Endothelial cell of umbilical vein (primary cell): ENCODE results near the gene ENAH. TPM values are rescaled to one million over a fixed set of nuclear protein-coding genes. Genes with fewer than 3 reads are reported as not detected.

Source experiments
- BruUV-seq: library from RNA; stranded (reverse); fragments of 400-500 nt; replicated peaks from 2 replicates; lab custom pipeline; 2021; lab: Mats Ljungman, UMichigan
- CTCF ChIA-PET: fragments of 300-600, 350-600 bp; sonication (Branson Sonifier 250); formaldehyde crosslinking; loops from one replicate; lab custom pipeline; 2021; ENCODE audit warnings: antibody characterized with exemption, inconsistent platforms; lab: Charles Lee
- POLR2A ChIA-PET: fragments of 300-600, 350-600 bp; sonication (Branson Sonifier 250); formaldehyde crosslinking; loops from one replicate; lab custom pipeline; 2021; ENCODE audit warnings: antibody characterized with exemption, inconsistent platforms; lab: Charles Lee
- DNase-seq: peaks from one replicate; pipeline ENCODE4 v3.0.0-alpha.2; 2011; ENCODE audit warnings: low read depth, low spot score
- FAIRE-seq: peaks from 2 replicates; lab custom pipeline; 2011; peaks lifted over from hg19 to GRCh38; lab: Jason Lieb, UNC
- H2AFZ ChIP-seq: 2 replicates; pipeline ENCODE4 v1.6.0; 2012; ENCODE audit warnings: low read depth, low read length, control low read depth, inconsistent platforms
- H3K27ac ChIP-seq: 2 replicates; pipeline ENCODE4 v1.5.1; 2011; ENCODE audit warnings: low read depth, mild to moderate bottlenecking, control low read depth, low read length, moderate library complexity; ENCODE audit not compliant: insufficient read depth
- H3K27me3 ChIP-seq, 2 experiments: 2 replicates each; pipeline versions ENCODE4 v1.6.0 to v1.6.1; 2011; ENCODE audit warnings: low read length in 2 of 2, mixed read lengths in 1 of 2; ENCODE audit not compliant: control insufficient read depth in 2 of 2, insufficient read depth in 2 of 2
- H3K36me3 ChIP-seq, 2 experiments: 2 replicates in 1 of 2; 3 replicates in 1 of 2; pipeline ENCODE4 v1.5.1; 2011; ENCODE audit warnings: low read length in 2 of 2, mild to moderate bottlenecking in 1 of 2, moderate library complexity in 1 of 2; ENCODE audit not compliant: control insufficient read depth in 2 of 2, insufficient read depth in 2 of 2; ENCODE audit errors: extremely low read depth in 1 of 2
- H3K4me1 ChIP-seq: 3 replicates; pipeline ENCODE4 v1.5.1; 2011; ENCODE audit warnings: mild to moderate bottlenecking, low read length; ENCODE audit not compliant: control insufficient read depth, insufficient read depth; ENCODE audit errors: extremely low read depth
- H3K4me2 ChIP-seq: 2 replicates; pipeline ENCODE4 v1.6.1; 2011; ENCODE audit warnings: low read length, control low read depth, mixed read lengths; ENCODE audit not compliant: insufficient read depth
- H3K4me3 ChIP-seq, 3 experiments: fragments of 200-600 bp in 1 of 3; sonication (generic), shearing (Covaris generic) in 1 of 3; replicated peaks in 1 of 3; 2 replicates each; pipeline ENCODE4 v1.5.1; 2011 to 2016; ENCODE audit warnings: control low read depth in 3 of 3, low read length in 3 of 3, mild to moderate bottlenecking in 2 of 3, inconsistent platforms in 1 of 3, low read depth in 1 of 3, moderate library complexity in 1 of 3; ENCODE audit not compliant: insufficient read depth in 1 of 3
- H3K79me2 ChIP-seq: 2 replicates; pipeline ENCODE4 v1.6.0; 2012; ENCODE audit warnings: low read length, inconsistent platforms; ENCODE audit not compliant: control insufficient read depth, insufficient read depth
- H3K9ac ChIP-seq: replicated peaks from 2 replicates; pipeline ENCODE3; 2011; ENCODE audit warnings: low read length, control low read depth; ENCODE audit not compliant: insufficient read depth; ENCODE audit errors: extremely low read depth
- H3K9me1 ChIP-seq: replicated peaks from 3 replicates; pipeline ENCODE4 v1.6.0; 2011; ENCODE audit warnings: mild to moderate bottlenecking, low read length; ENCODE audit not compliant: control insufficient read depth, insufficient read depth; ENCODE audit errors: extremely low read depth
- H3K9me3 ChIP-seq: replicated peaks from 2 replicates; pipeline ENCODE4 v1.5.1; 2012; ENCODE audit warnings: low read length, inconsistent platforms; ENCODE audit not compliant: control insufficient read depth, insufficient read depth
- H4K20me1 ChIP-seq: replicated peaks from 2 replicates; pipeline ENCODE3; 2011; ENCODE audit warnings: mild to moderate bottlenecking, low read length; ENCODE audit not compliant: control insufficient read depth, insufficient read depth; ENCODE audit errors: extremely low read depth
- EZH2 ChIP-seq: IDR thresholded peaks from 2 replicates; pipeline ENCODE4 v1.6.1; 2012; ENCODE audit warnings: borderline replicate concordance, low read depth, mild to moderate bottlenecking, moderate library complexity, low read length, inconsistent platforms; ENCODE audit not compliant: severe bottlenecking
- FOS ChIP-seq: IDR thresholded peaks from 2 replicates; pipeline ENCODE4 v1.6.1; 2011; ENCODE audit warnings: mild to moderate bottlenecking, low read length, moderate library complexity, borderline replicate concordance; ENCODE audit not compliant: insufficient read depth
- GATA2 ChIP-seq: IDR thresholded peaks from 2 replicates; pipeline ENCODE4 v1.7.0; 2011; ENCODE audit warnings: low read depth, mild to moderate bottlenecking, moderate library complexity, mixed read lengths, low read length; ENCODE audit not compliant: insufficient read length, insufficient read depth
- MYC ChIP-seq: IDR thresholded peaks from one replicate; pipeline ENCODE4 v1.6.1; 2011; ENCODE audit warnings: mild to moderate bottlenecking, low read depth, low read length
- POLR2A ChIP-seq: IDR thresholded peaks from 2 replicates; pipeline ENCODE4 v1.6.1; 2012; ENCODE audit warnings: low read depth, mild to moderate bottlenecking, control low read depth, low read length
- dilution Hi-C: fragments of 300-500 bp; cut with MboI; formaldehyde crosslinking; loops from one replicate; pipeline ENCODE4 v1.15.0; 2019; ENCODE audit warnings: low sequenced_read_pairs; ENCODE audit not compliant: extremely low pct_ligation_motif_present
- intact Hi-C: fragments of 100-400 bp; cut with micrococcal nuclease; formaldehyde crosslinking; loops from one replicate; pipeline ENCODE4 v1.10.0; 2022
- polyA plus RNA-seq, 4 experiments: library from polyadenylated mRNA; depleted of rRNA in 3 of 4; stranded (reverse) in 3 of 4; unstranded in 1 of 4; fragments of >200 nt; gene quantifications; 2 replicates each; pipeline versions ENCODE4 v1.2.1 to v1.2.3, GENCODE V29; 2011 to 2012; ENCODE audit warnings: missing spikeins in 1 of 4
- total RNA-seq: library from RNA; stranded (reverse); gene quantifications from 2 replicates; pipeline ENCODE4 v1.2.3, GENCODE V29; 2021
- TF ChIP-seq, protein P1 (sequence below), 2 donors: IDR thresholded peaks; 1 replicate in 1 of 2; 2 replicates in 1 of 2; pipeline ENCODE4 v1.5.1; 2011; ENCODE audit warnings: low read length in 2 of 2, mild to moderate bottlenecking in 2 of 2, moderate library complexity in 2 of 2, control low read depth in 1 of 2, inconsistent platforms in 1 of 2, low read depth in 1 of 2; ENCODE audit not compliant: insufficient read depth in 1 of 2; ENCODE audit errors: extremely low read depth in 1 of 2

ENAH gene
- total and polyA plus RNA-seq, 2 donors (not counting 3 experiments of a cell fraction or from before 2014, with no cell fraction given): 19.9 to 95.6 TPM

DNA sequence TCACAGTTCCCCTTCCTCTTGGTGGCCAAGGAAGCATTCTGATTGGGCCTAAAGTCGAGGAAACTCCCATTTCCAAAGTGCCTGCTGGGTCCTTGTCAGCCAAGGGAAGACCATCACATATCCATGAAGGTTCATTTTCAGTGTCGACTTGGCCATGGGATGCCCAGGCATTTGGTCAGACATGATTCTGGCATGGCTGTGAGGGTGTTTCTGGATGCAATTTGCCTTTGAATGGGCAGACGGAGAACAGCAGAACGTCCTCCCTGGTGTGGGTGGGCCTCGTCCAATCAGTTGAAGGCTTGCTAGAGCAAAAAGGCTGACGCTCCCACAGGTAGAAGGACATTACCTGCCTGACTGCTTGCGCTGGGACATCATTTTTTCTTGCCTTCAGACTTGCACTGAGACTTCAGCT, 176.8 kb downstream of the ENAH start:
- POLR2A ChIA-PET: no interaction called here
- TF ChIP-seq POLR2A: no peak
- TF ChIP-seq EZH2: no peak
- no peak for TF ChIP-seq FOS
- TF ChIP-seq, protein P1, sequence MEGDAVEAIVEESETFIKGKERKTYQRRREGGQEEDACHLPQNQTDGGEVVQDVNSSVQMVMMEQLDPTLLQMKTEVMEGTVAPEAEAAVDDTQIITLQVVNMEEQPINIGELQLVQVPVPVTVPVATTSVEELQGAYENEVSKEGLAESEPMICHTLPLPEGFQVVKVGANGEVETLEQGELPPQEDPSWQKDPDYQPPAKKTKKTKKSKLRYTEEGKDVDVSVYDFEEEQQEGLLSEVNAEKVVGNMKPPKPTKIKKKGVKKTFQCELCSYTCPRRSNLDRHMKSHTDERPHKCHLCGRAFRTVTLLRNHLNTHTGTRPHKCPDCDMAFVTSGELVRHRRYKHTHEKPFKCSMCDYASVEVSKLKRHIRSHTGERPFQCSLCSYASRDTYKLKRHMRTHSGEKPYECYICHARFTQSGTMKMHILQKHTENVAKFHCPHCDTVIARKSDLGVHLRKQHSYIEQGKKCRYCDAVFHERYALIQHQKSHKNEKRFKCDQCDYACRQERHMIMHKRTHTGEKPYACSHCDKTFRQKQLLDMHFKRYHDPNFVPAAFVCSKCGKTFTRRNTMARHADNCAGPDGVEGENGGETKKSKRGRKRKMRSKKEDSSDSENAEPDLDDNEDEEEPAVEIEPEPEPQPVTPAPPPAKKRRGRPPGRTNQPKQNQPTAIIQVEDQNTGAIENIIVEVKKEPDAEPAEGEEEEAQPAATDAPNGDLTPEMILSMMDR (IDR thresholded peaks at IDR 0.05; ENCODE audit: extremely low read depth in 1 of 2, insufficient read depth in 1 of 2, low read depth in 1 of 2, low read length in 2 of 2): no peak
- TF ChIP-seq GATA2: no peak
- TF ChIP-seq MYC: no peak

More for the DNA sequence above, 176.8 kb downstream of the ENAH start:
- no TSS peak for BruUV-seq
- no peaks in the 10 kb centered on the region for H4K20me1 ChIP-seq
- no peaks in the 10 kb centered on the region for H3K36me3 ChIP-seq
- no peak overlapping the region for H3K4me3 ChIP-seq
- no peaks in the 10 kb centered on the region for H3K4me1 ChIP-seq
- H2AFZ ChIP-seq: no peak overlapping the region
- FAIRE-seq (no peak), DNase-seq (no peak)
- H3K4me2 ChIP-seq: no peak overlapping the region
- CTCF ChIA-PET: interaction anchor here (0.7 to 5.7 kb wide), 7 partner anchors 293 to 511 kb away, joined by 3 to 82 read pairs (median 10); no protein-coding TSS in a partner anchor
- H3K27ac ChIP-seq: no peak overlapping the region
- dilution Hi-C loops: no loop called here
- no peak overlapping the region for H3K9ac ChIP-seq
- intact Hi-C loops: loop anchor here (5.0 kb wide), 1 partner anchor 76 kb away; no protein-coding TSS in a partner anchor
- H3K27me3 ChIP-seq: no peaks in the 10 kb centered on the region
- no peaks in the 10 kb centered on the region for H3K9me3 ChIP-seq
- no peaks in the 10 kb centered on the region for H3K79me2 ChIP-seq
- no peaks in the 10 kb centered on the region for H3K9me1 ChIP-seq
